ELR (cell line): ENCODE results near the gene KIAA1549.
"Not testable (repeated sequence)": the region's sequence is repeated elsewhere in the genome, so short reads cannot be mapped to it uniquely, and the experiment has no call there.

Experiments
- DNase-seq: peaks from one replicate; pipeline ENCODE4 v3.0.0-alpha.2; 2015; ENCODE audit warnings: low read depth

Gene KIAA1549

GRCh38 chr7:138809346-138809745 lies 171.8 kb downstream of the KIAA1549 start:
- no peak for DNase-seq

- DNase-seq: no peak
Observed at GRCh38 chr7:138804618-138805017, 176.6 kb downstream of the KIAA1549 start.

GRCh38 chr7:138802706-138803105 lies 178.5 kb downstream of the KIAA1549 start:
- DNase-seq: no peak

GRCh38 chr7:138801256-138801655 lies 179.9 kb downstream of the KIAA1549 start:
- DNase-seq: no peak

GRCh38 chr7:138799336-138800000 lies 181.7 kb downstream of the KIAA1549 start:
- no peak for DNase-seq

- DNase-seq: no peak
Observed at GRCh38 chr7:138798836-138799235, 182.4 kb downstream of the KIAA1549 start.

- DNase-seq: no peak
Observed at GRCh38 chr7:138797715-138798320, 183.4 kb downstream of the KIAA1549 start, which contains the start of the genes ATP6V0A4 and TMEM213. Gene ATP6V0A4 (minus strand): TSS chr7:138798196. CDS start chr7:138771247, 26,949 bp downstream. Gene TMEM213 (plus strand): TSS chr7:138797994. CDS start chr7:138798105, 111 bp downstream.

GRCh38 chr7:138797046-138797445 lies 184.1 kb downstream of the KIAA1549 start:
- DNase-seq: not testable (repeated sequence)

GRCh38 chr7:138796038-138796615 lies 185.1 kb downstream of the KIAA1549 start:
- no peak for DNase-seq

- DNase-seq: peak; percentile 54
Observed at GRCh38 chr7:138785587-138786437, 195.4 kb downstream of the KIAA1549 start.

GRCh38 chr7:138784692-138785091 lies 196.5 kb downstream of the KIAA1549 start:
- peak; percentile 15 for DNase-seq
